ENCODE data around the gene PRKN.

The PRKN gene

DNA sequence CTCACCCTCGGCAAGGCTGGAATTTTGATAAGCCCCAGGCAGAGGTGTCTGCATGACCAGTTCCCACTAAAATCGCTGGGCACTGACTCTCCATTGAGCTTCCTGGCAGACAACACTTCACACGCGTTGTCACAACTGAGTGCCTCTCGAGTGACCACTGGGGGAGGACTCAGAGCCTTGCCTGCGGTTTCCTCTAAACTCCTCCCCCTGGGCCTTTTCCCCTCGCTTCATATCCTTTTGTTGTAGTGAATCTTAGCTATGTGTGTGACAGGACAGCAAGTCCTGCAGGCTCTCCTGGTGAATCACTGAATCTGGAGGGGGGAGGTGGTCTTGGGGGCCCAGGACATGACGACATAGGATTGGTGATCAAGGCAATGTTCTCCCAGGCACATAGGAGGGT lies 670.8 kb downstream of the PRKN start:
- H4K20me1 ChIP-seq (ENCODE audit: insufficient read depth, low read length), result no peaks in the 10 kb centered on the region
- H3K9me2 ChIP-seq (ENCODE audit: low read depth, low read length), result no peaks in the 10 kb centered on the region
- H3F3A ChIP-seq (ENCODE audit: insufficient read depth, low read length), result no peaks in the 10 kb centered on the region
- H3K4me1 ChIP-seq (ENCODE audit: insufficient read depth, low read length, severe bottlenecking), result no peaks in the 10 kb centered on the region
- no peaks in the 10 kb centered on the region for H3K27me3 ChIP-seq (ENCODE audit: insufficient read depth, low read length)
- no peaks in the 10 kb centered on the region for H3K9me3 ChIP-seq (ENCODE audit: low read length)
- no peaks in the 10 kb centered on the region for H3K36me3 ChIP-seq (ENCODE audit: insufficient read depth, low read length)
- no peak overlapping the region for H2AFZ ChIP-seq (ENCODE audit: low read length)
- H3K79me2 ChIP-seq (ENCODE audit: insufficient read depth, low read length), result no peaks in the 10 kb centered on the region
- no peak overlapping the region for H3K4me2 ChIP-seq (ENCODE audit: low read length)
- H3K27ac ChIP-seq (ENCODE audit: low read depth, low read length, poor library complexity, severe bottlenecking), result no peak overlapping the region
- H3K4me3 ChIP-seq (ENCODE audit: low read depth, low read length, poor library complexity, severe bottlenecking), result no peak overlapping the region
- H3K9ac ChIP-seq (ENCODE audit: low read length), result no peak overlapping the region
- no peak for TF ChIP-seq EZH2 (IDR thresholded peaks at IDR 0.05; ENCODE audit: borderline replicate concordance, low read length)
- TF ChIP-seq, protein P1, sequence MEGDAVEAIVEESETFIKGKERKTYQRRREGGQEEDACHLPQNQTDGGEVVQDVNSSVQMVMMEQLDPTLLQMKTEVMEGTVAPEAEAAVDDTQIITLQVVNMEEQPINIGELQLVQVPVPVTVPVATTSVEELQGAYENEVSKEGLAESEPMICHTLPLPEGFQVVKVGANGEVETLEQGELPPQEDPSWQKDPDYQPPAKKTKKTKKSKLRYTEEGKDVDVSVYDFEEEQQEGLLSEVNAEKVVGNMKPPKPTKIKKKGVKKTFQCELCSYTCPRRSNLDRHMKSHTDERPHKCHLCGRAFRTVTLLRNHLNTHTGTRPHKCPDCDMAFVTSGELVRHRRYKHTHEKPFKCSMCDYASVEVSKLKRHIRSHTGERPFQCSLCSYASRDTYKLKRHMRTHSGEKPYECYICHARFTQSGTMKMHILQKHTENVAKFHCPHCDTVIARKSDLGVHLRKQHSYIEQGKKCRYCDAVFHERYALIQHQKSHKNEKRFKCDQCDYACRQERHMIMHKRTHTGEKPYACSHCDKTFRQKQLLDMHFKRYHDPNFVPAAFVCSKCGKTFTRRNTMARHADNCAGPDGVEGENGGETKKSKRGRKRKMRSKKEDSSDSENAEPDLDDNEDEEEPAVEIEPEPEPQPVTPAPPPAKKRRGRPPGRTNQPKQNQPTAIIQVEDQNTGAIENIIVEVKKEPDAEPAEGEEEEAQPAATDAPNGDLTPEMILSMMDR (IDR thresholded peaks at IDR 0.05; ENCODE audit: low read length), result no peak

DNA sequence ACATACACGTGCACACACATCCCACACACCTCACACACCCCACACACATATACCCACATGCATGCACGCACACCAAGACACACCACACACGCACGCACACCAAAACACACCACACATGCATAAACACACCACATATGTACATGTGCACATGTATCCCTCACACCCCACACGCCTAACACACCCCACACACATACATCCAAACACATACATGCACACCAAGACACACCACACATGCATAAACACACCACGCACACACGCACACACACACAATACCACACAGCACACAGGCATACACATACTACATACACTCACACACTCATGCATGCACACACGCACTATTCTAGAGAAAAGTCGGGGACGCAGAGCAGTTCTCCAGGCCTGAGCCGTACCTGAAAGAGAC lies 671.5 kb downstream of the PRKN start:
- no peak overlapping the region for H2AFZ ChIP-seq (ENCODE audit: low read length)
- H3K4me1 ChIP-seq (ENCODE audit: insufficient read depth, low read length, severe bottlenecking), result no peaks in the 10 kb centered on the region
- H3K4me2 ChIP-seq (ENCODE audit: low read length), result no peak overlapping the region
- H3K27ac ChIP-seq (ENCODE audit: low read depth, low read length, poor library complexity, severe bottlenecking), result no peak overlapping the region
- no peak overlapping the region for H3K9ac ChIP-seq (ENCODE audit: low read length)
- no peaks in the 10 kb centered on the region for H3F3A ChIP-seq (ENCODE audit: insufficient read depth, low read length)
- no peaks in the 10 kb centered on the region for H3K9me3 ChIP-seq (ENCODE audit: low read length)
- no peak overlapping the region for H3K4me3 ChIP-seq (ENCODE audit: low read depth, low read length, poor library complexity, severe bottlenecking)
- no peaks in the 10 kb centered on the region for H3K9me2 ChIP-seq (ENCODE audit: low read depth, low read length)
- no peaks in the 10 kb centered on the region for H3K36me3 ChIP-seq (ENCODE audit: insufficient read depth, low read length)
- TF ChIP-seq EZH2 (IDR thresholded peaks at IDR 0.05; ENCODE audit: borderline replicate concordance, low read length), result no peak
- TF ChIP-seq, protein P1 (IDR thresholded peaks at IDR 0.05; ENCODE audit: low read length), result no peak
- no peaks in the 10 kb centered on the region for H3K27me3 ChIP-seq (ENCODE audit: insufficient read depth, low read length)
- no peaks in the 10 kb centered on the region for H3K79me2 ChIP-seq (ENCODE audit: insufficient read depth, low read length)
- H4K20me1 ChIP-seq (ENCODE audit: insufficient read depth, low read length), result no peaks in the 10 kb centered on the region

DNA sequence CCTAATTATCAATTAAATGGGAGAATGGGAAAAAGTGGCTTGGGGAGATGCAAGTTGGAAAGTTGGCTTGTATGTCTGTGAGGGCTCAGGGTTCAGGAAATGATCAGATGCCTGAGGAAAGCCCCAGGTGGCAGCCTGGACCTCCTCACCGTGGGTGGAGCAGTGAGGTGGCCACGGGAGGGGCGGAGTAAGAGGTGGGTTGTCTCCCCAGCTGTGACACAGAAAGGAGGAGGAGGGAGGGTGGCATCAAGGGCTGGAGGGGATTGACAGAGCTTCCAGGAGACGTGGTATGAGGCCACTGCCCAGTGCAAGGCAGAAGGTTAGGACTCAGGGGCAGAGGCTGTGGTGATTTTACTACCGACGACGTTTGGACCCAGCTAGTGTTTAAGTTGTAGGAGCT lies 672.2 kb downstream of the PRKN start:
- Histone ChIP-seq H3F3A (ENCODE audit: insufficient read depth, low read length) (no peaks in the 10 kb centered on the region), H4K20me1 (ENCODE audit: insufficient read depth, low read length) (no peaks in the 10 kb centered on the region), H3K79me2 (ENCODE audit: insufficient read depth, low read length) (no peaks in the 10 kb centered on the region), H2AFZ (ENCODE audit: low read length) (no peak overlapping the region), H3K4me1 (ENCODE audit: insufficient read depth, low read length, severe bottlenecking) (no peaks in the 10 kb centered on the region), H3K4me2 (ENCODE audit: low read length) (no peak overlapping the region), H3K27ac (ENCODE audit: low read depth, low read length, poor library complexity, severe bottlenecking) (no peak overlapping the region), H3K9ac (ENCODE audit: low read length) (no peak overlapping the region), H3K9me3 (ENCODE audit: low read length) (no peaks in the 10 kb centered on the region), H3K4me3 (ENCODE audit: low read depth, low read length, poor library complexity, severe bottlenecking) (no peak overlapping the region), H3K9me2 (ENCODE audit: low read depth, low read length) (no peaks in the 10 kb centered on the region), H3K27me3 (ENCODE audit: insufficient read depth, low read length) (no peaks in the 10 kb centered on the region), H3K36me3 (ENCODE audit: insufficient read depth, low read length) (no peaks in the 10 kb centered on the region)
- TF ChIP-seq, protein P1 (IDR thresholded peaks at IDR 0.05; ENCODE audit: low read length), result no peak
- TF ChIP-seq EZH2 (IDR thresholded peaks at IDR 0.05; ENCODE audit: borderline replicate concordance, low read length), result no peak

All from OCI-LY1 (cell line).